ENCODE data around the gene DNAJB6.

Gene DNAJB6

DNA sequence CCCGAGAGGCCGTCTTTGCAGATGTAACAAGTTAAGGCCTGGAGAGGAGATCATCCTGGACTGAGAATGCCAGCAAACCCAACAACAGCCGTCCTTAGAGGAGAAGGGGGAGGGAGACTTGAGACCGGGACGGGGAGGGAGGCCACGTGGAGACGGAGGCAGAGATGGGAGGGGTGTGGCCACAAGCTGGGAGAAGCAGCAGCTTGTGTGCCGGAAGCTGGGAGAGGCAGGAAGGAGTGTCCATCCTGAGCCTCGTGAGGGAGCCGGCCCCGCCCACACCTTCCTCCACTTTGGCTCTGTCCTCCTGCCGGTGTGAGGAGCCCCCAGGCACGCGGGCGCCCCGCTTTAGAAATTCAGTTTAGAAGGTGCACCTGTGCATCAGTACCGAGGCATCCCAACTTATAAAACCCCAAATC, 95.7 kb downstream of the DNAJB6 start:
- H3K4me1 ChIP-seq (ENCODE audit: insufficient read depth, low read length) = no peaks in the 10 kb centered on the region
- H3K27me3 ChIP-seq (ENCODE audit: insufficient read depth, low read length) = no peaks in the 10 kb centered on the region
- peaks cover 4% of the 10 kb centered on the region; the same call in 1 of the 2 replicates for H3K9me3 ChIP-seq (ENCODE audit: insufficient read depth, low read depth, low read length)
- 0 out of 2 replicates have a peak overlapping the region, but pooled peaks have one; percentile 17 for H3K4me3 ChIP-seq (ENCODE audit: low read length)
- H3K27ac ChIP-seq (ENCODE audit: low read depth, low read length) = no peak overlapping the region
- WGBS = 74% methylated on average over 16 of the region's 17 CpGs
- no peak overlapping the region for H3K9ac ChIP-seq (ENCODE audit: low read depth, low read length)
- H3K36me3 ChIP-seq (ENCODE audit: insufficient read depth, low read length) = no peaks in the 10 kb centered on the region

DNA sequence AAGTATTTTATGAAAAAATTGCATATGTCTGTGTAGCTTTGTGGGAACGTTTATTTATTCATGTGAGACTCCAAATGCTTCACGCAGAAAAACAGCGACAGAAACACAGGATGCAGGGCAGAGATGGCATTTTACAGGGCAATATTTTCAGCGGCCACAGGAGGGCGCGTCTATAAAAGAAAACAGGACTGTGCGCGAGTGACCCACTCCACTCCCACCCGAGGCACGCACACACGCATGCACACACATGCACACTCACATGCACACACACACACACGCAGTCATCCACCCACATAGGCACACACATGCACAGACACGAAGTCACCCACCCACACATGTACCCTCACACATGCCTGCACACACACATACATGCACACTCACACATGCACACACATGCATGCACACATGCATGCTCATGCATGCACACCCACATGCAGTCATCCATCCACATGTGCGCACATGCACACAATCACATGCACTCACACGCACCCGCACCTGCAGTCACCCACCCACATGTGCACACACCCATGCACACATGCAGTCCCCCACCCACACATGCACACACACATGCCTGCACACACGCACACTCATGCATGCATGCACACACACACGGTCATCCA, 96.3 kb downstream of the DNAJB6 start:
- no peak overlapping the region for H3K27ac ChIP-seq (ENCODE audit: low read depth, low read length)
- H3K27me3 ChIP-seq (ENCODE audit: insufficient read depth, low read length) = no peaks in the 10 kb centered on the region
- WGBS = 92% methylated on average over 18 of the region's 18 CpGs
- H3K9ac ChIP-seq (ENCODE audit: low read depth, low read length) = no peak overlapping the region
- H3K36me3 ChIP-seq (ENCODE audit: insufficient read depth, low read length) = no peaks in the 10 kb centered on the region
- 0 out of 2 replicates have a peak overlapping the region, but pooled peaks have one; percentile 17 for H3K4me3 ChIP-seq (ENCODE audit: low read length)
- H3K4me1 ChIP-seq (ENCODE audit: insufficient read depth, low read length) = no peaks in the 10 kb centered on the region
- peaks cover 4% of the 10 kb centered on the region; the same call in 1 of the 2 replicates for H3K9me3 ChIP-seq (ENCODE audit: insufficient read depth, low read depth, low read length)

DNA sequence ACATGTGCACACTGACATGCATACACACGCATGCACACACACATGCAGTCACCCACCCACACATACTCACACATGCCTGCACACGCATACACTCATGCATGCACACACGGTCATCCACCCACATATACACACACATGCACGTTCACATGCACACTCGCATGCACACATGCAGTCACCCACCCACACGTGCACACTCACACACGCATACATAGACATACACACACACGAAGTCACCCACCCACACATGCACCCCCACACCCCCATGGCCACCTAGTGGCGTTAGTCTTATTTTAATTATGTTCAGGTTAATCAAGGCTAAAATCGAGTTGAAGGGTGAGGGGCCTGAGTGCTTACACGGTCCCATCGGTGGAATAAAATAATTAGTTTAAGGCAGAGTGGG, 96.8 kb downstream of the DNAJB6 start:
- no peak overlapping the region for H3K4me3 ChIP-seq (ENCODE audit: low read length)
- H3K27ac ChIP-seq (ENCODE audit: low read depth, low read length) = no peak overlapping the region
- no peaks in the 10 kb centered on the region for H3K4me1 ChIP-seq (ENCODE audit: insufficient read depth, low read length)
- H3K9ac ChIP-seq (ENCODE audit: low read depth, low read length) = no peak overlapping the region
- 93% methylated on average over 12 of the region's 12 CpGs for WGBS
- no peaks in the 10 kb centered on the region for H3K36me3 ChIP-seq (ENCODE audit: insufficient read depth, low read length)
- H3K9me3 ChIP-seq (ENCODE audit: insufficient read depth, low read depth, low read length) = peaks cover 6% of the 10 kb centered on the region; the same call in 1 of the 2 replicates
- H3K27me3 ChIP-seq (ENCODE audit: insufficient read depth, low read length) = no peaks in the 10 kb centered on the region

DNA sequence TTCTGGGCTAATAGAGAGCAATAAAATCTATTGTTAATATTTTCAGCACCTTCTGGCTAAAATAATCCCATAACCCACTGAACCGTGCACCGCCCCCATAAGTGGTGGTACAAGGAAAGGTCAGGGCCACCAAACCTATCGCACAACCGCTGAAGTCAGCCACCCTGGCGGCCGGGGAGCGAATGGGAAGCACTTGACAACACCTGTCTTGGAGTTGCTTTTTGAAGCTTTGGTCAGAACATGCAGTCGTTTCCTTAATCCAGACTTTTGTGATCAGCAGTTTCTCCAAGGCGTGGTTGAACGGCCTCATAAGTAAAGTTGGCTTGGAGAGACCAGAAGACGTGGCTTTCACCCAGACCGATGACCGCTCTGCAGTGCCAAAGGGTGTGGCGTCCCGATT, 97.4 kb downstream of the DNAJB6 start:
- WGBS = 95% methylated on average over 15 of the region's 15 CpGs
- H3K36me3 ChIP-seq (ENCODE audit: insufficient read depth, low read length) = no peaks in the 10 kb centered on the region
- H3K27me3 ChIP-seq (ENCODE audit: insufficient read depth, low read length) = no peaks in the 10 kb centered on the region
- H3K4me3 ChIP-seq (ENCODE audit: low read length) = no peak overlapping the region
- H3K9me3 ChIP-seq (ENCODE audit: insufficient read depth, low read depth, low read length) = peaks cover 12% of the 10 kb centered on the region; the same call in 1 of the 2 replicates
- no peak overlapping the region for H3K27ac ChIP-seq (ENCODE audit: low read depth, low read length)
- H3K9ac ChIP-seq (ENCODE audit: low read depth, low read length) = no peak overlapping the region
- H3K4me1 ChIP-seq (ENCODE audit: insufficient read depth, low read length) = no peaks in the 10 kb centered on the region

DNA sequence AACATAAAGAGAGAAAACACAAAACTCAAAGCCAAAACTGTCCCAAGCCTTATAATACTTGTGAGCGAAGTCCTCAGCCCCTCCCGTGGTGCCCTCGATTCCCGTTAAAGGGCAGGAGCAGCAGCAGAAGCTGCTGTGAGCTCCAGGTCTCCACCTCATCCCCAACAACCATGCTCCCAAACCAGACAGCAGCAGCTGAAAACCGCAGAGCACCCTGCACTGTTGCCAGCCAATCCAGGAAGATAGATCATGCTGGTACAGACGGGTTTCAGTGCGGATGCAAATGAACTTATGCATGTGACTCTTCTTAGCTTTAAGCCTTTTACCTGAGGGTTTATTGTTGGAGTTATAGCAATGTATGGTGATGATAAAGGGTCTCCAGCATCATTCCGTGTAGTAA, 97.9 kb downstream of the DNAJB6 start:
- peaks cover 16% of the 10 kb centered on the region for H3K9me3 ChIP-seq (ENCODE audit: insufficient read depth, low read depth, low read length)
- no peaks in the 10 kb centered on the region for H3K4me1 ChIP-seq (ENCODE audit: insufficient read depth, low read length)
- H3K27me3 ChIP-seq (ENCODE audit: insufficient read depth, low read length) = no peaks in the 10 kb centered on the region
- H3K9ac ChIP-seq (ENCODE audit: low read depth, low read length) = no peak overlapping the region
- H3K36me3 ChIP-seq (ENCODE audit: insufficient read depth, low read length) = no peaks in the 10 kb centered on the region
- no peak overlapping the region for H3K27ac ChIP-seq (ENCODE audit: low read depth, low read length)
- 79% methylated on average over 8 of the region's 8 CpGs for WGBS
- H3K4me3 ChIP-seq (ENCODE audit: low read length) = no peak overlapping the region

DNA sequence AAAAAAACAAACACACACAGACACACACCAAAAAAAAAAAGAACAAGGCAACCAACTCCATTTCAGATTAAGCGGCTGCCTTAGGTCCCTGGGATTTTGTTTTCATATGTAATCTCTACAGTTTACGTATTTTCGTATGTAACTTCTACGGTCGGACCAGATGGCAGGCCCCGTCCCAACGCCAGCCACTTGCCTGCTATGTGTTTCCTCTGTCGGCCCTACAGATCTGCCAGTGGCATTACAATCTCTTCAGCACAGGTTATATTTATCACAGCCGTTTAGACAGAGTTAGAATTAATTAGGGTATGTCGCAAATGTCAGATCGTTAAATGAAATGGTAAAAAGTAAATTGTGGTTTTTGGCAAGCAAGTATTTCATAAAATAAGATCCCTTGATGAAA, 99.3 kb downstream of the DNAJB6 start:
- H3K4me1 ChIP-seq (ENCODE audit: insufficient read depth, low read length) = no peaks in the 10 kb centered on the region
- no peak overlapping the region for H3K27ac ChIP-seq (ENCODE audit: low read depth, low read length)
- H3K4me3 ChIP-seq (ENCODE audit: low read length) = no peak overlapping the region
- no peaks in the 10 kb centered on the region for H3K36me3 ChIP-seq (ENCODE audit: insufficient read depth, low read length)
- WGBS = 95% methylated on average over 11 of the region's 11 CpGs
- no peaks in the 10 kb centered on the region for H3K27me3 ChIP-seq (ENCODE audit: insufficient read depth, low read length)
- H3K9me3 ChIP-seq (ENCODE audit: insufficient read depth, low read depth, low read length) = peaks cover 29% of the 10 kb centered on the region
- no peak overlapping the region for H3K9ac ChIP-seq (ENCODE audit: low read depth, low read length)

DNA sequence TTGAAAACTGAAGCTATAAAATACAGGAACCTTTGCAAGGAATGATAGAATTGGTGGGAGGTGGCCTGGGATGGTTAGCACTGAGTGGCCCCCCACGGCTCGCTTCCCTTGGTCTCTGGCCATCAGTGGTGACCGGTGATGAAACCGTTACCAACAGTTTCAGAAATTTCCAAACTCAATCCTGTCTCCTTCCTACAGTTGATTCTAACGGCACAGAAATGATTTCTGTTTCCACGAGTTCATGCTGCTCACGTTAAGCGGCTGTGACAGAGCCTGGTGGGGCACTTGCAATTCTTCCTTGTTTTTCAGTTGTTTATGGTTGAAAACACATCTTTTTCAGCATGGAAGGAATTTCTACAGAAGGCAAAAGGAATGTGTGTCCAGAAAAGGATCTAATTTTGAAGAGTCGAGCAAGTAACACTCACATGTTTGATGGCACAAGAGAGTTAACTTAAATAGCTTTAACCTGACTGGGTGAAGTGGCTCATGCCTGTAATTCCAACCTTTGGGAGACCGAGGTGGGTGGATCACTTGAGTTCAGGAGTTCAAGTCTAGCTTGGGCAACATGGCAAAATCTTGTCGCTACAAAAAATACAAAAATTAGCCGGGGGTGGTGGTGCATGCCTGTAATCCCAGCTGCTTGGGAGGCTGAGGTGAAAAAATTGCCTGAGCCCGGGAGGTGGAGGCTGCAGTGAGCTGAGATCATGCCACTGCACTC, 100.1 kb downstream of the DNAJB6 start:
- Histone ChIP-seq H3K36me3 (ENCODE audit: insufficient read depth, low read length) (no peaks in the 10 kb centered on the region), H3K9ac (ENCODE audit: low read depth, low read length) (no peak overlapping the region), H3K27ac (ENCODE audit: low read depth, low read length) (no peak overlapping the region), H3K27me3 (ENCODE audit: insufficient read depth, low read length) (no peaks in the 10 kb centered on the region), H3K4me1 (ENCODE audit: insufficient read depth, low read length) (no peaks in the 10 kb centered on the region), H3K9me3 (ENCODE audit: insufficient read depth, low read depth, low read length) (peaks cover 30% of the 10 kb centered on the region), H3K4me3 (ENCODE audit: low read length) (no peak overlapping the region)
- 85% methylated on average over 13 of the region's 13 CpGs for whole genome bisulfite sequencing

DNA sequence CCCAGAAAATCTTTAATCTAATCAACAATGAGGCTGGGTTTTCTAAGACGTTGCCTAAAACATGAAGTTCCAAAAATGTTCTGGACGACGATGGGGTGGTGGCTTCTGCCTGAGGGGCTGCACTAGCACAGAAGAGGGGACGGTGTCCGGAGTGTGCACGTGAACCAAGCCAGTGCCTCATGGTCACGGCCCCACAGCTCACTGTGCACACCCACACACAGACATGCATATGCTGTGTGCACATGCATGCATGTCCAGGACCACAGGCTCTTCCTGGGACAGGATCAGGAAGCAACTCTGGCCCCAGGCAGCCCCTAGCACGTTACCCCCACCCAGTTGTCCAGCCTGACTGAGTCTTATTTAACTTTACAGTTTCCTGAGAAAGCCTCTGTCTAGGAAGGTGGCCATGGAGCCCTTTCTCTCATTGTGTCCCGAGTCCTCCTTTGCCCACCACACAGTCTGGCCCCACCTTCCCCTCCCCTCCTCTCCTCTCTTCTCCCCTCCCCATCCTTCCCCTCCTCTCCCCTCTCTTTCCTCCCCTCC, 100.8 kb downstream of the DNAJB6 start:
- no peak overlapping the region for H3K9ac ChIP-seq (ENCODE audit: low read depth, low read length)
- H3K27me3 ChIP-seq (ENCODE audit: insufficient read depth, low read length) = no peaks in the 10 kb centered on the region
- no peaks in the 10 kb centered on the region for H3K4me1 ChIP-seq (ENCODE audit: insufficient read depth, low read length)
- peaks cover 32% of the 10 kb centered on the region for H3K9me3 ChIP-seq (ENCODE audit: insufficient read depth, low read depth, low read length)
- H3K4me3 ChIP-seq (ENCODE audit: low read length) = no peak overlapping the region
- no peaks in the 10 kb centered on the region for H3K36me3 ChIP-seq (ENCODE audit: insufficient read depth, low read length)
- no peak overlapping the region for H3K27ac ChIP-seq (ENCODE audit: low read depth, low read length)
- 70% methylated on average over 9 of the region's 9 CpGs for WGBS

DNA sequence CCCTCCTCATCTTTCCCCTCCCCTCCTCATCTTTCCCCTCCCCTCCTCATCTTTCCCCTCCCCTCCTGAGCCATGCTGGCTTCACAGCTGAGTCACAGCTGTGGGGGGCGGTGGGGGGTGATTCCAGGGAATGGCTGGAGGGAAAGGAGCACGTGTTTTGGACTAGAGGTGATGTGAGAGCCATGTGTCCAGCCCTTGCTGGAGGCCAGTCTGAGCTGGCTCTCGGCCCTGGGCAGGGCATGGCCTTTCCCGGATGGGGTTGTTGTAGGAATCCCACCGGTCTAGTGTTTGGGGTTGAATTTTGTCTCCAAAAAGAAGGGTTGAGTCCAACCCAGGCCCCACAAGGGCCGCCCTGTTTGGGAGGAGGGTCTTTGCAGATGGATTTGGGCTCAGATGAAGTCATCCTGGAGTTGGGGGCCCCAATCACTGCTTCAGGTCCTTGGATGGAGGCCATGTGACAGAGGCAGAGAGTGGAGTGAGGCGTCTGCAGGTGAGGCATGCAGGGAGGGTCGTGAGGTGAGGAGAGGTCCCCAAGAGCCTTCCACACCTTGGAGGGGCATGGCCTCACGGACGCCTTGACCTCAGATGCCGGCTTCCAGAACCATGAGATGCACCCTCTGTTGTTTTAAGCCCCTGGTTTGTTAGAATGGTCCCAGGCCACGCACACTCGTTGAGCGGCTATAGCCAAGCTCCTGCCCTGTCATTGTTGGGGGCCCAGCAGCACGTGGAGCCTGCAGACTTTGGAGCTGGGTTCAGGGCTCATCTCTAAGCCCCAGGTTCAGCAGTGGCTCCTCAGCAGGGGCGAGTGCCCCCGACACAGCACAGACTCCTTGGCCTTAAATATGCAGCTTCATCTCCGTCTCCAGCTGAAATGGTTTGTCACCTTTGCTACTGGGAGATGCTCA, 101.6 kb downstream of the DNAJB6 start:
- H3K27me3 ChIP-seq (ENCODE audit: insufficient read depth, low read length) = no peaks in the 10 kb centered on the region
- no peaks in the 10 kb centered on the region for H3K4me1 ChIP-seq (ENCODE audit: insufficient read depth, low read length)
- H3K27ac ChIP-seq (ENCODE audit: low read depth, low read length) = no peak overlapping the region
- WGBS = 83% methylated on average over 18 of the region's 18 CpGs
- no peaks in the 10 kb centered on the region for H3K36me3 ChIP-seq (ENCODE audit: insufficient read depth, low read length)
- no peak overlapping the region for H3K9ac ChIP-seq (ENCODE audit: low read depth, low read length)
- peaks cover 40% of the 10 kb centered on the region for H3K9me3 ChIP-seq (ENCODE audit: insufficient read depth, low read depth, low read length)
- no peak overlapping the region for H3K4me3 ChIP-seq (ENCODE audit: low read length)

DNA sequence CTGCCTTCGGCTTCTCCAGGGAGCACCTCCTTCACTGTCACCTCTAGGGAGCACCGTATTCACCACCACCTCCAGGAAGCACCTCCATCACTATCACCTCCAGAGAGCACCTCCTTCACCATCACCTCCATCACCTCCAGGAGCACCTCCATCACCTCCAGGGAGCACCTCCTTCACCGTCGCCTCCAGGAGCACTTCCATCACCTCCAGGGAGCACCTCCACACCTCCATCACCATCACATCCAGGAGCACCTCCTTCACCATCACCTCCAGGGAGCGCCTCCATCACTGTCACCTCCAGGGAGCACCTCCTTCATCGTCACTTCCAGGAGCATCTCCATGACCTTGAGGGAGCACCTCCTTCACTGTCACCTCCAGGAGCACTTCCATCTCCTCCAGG, 102.3 kb downstream of the DNAJB6 start:
- Histone ChIP-seq H3K9me3 (ENCODE audit: insufficient read depth, low read depth, low read length) (peaks cover 46% of the 10 kb centered on the region), H3K36me3 (ENCODE audit: insufficient read depth, low read length) (no peaks in the 10 kb centered on the region), H3K4me3 (ENCODE audit: low read length) (no peak overlapping the region), H3K4me1 (ENCODE audit: insufficient read depth, low read length) (no peaks in the 10 kb centered on the region), H3K9ac (ENCODE audit: low read depth, low read length) (no peak overlapping the region), H3K27ac (ENCODE audit: low read depth, low read length) (no peak overlapping the region), H3K27me3 (ENCODE audit: insufficient read depth, low read length) (no peaks in the 10 kb centered on the region)
- 92% methylated on average over 6 of the region's 6 CpGs for WGBS

DNA sequence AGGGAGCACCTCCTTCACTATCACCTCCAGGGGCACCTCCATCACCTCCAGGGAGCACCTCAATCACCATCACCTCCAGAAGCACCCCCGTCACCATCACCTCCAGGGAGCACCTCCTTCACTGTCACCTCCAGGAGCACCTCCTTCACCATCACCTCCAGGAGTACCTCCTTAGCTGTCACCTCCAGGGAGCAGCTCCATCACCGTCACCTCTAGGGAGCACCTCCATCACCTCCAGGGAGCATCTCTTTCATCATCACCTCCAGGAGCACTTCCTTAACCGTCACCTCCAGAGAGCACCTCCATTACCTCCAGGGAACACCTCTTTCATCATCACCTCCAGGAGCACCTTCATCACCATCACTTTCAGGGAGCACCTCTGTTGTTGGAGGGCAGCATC, 103.0 kb downstream of the DNAJB6 start:
- H3K4me3 ChIP-seq (ENCODE audit: low read length) = no peak overlapping the region
- no peak overlapping the region for H3K9ac ChIP-seq (ENCODE audit: low read depth, low read length)
- 60% methylated on average over 3 of the region's 3 CpGs for WGBS
- H3K27me3 ChIP-seq (ENCODE audit: insufficient read depth, low read length) = no peaks in the 10 kb centered on the region
- H3K36me3 ChIP-seq (ENCODE audit: insufficient read depth, low read length) = no peaks in the 10 kb centered on the region
- no peaks in the 10 kb centered on the region for H3K4me1 ChIP-seq (ENCODE audit: insufficient read depth, low read length)
- peaks cover 52% of the 10 kb centered on the region for H3K9me3 ChIP-seq (ENCODE audit: insufficient read depth, low read depth, low read length)
- H3K27ac ChIP-seq (ENCODE audit: low read depth, low read length) = no peak overlapping the region
